GM19025 (cell line): ENCODE results near the gene PPHLN1.

ENCODE experiments used
- ATAC-seq: cut with Tn5 transposase; IDR thresholded peaks from one replicate; pipeline ENCODE4 v1.9.1; 2021; ENCODE audit warnings: mild to moderate bottlenecking, low read depth, moderate library complexity; ENCODE audit not compliant: unreplicated experiment

The PPHLN1 gene

GRCh38 chr12:42428850-42429249 lies 102.9 kb downstream of the PPHLN1 start:
- no peak for ATAC-seq

GRCh38 chr12:42432517-42433140 lies 106.7 kb downstream of the PPHLN1 start:
- no peak for ATAC-seq

- ATAC-seq = no peak
These were observed 114.6 kb downstream of the PPHLN1 start for GRCh38 chr12:42440608-42441007.

GRCh38 chr12:42442311-42442759 lies 116.4 kb downstream of the PPHLN1 start:
- ATAC-seq = no peak

- ATAC-seq = no peak
These were observed 116.9 kb downstream of the PPHLN1 start for GRCh38 chr12:42442888-42443287.

GRCh38 chr12:42444192-42444943 lies 118.4 kb downstream of the PPHLN1 start:
- no peak for ATAC-seq

- no peak for ATAC-seq
These were observed 119.9 kb downstream of the PPHLN1 start for GRCh38 chr12:42445891-42446290.

- no peak for ATAC-seq
These were observed 120.8 kb downstream of the PPHLN1 start for GRCh38 chr12:42446761-42447160.

- no peak for ATAC-seq
These were observed 121.4 kb downstream of the PPHLN1 start for GRCh38 chr12:42447371-42447786.

GRCh38 chr12:42448841-42449240 lies 122.9 kb downstream of the PPHLN1 start:
- no peak for ATAC-seq

- ATAC-seq = no peak
These were observed 124.3 kb downstream of the PPHLN1 start for GRCh38 chr12:42450248-42450647.

GRCh38 chr12:42458575-42458974 lies 132.6 kb downstream of the PPHLN1 start:
- no peak for ATAC-seq

GRCh38 chr12:42459336-42459847 lies 133.4 kb downstream of the PPHLN1 start:
- no peak for ATAC-seq

GRCh38 chr12:42462486-42462885 lies 136.5 kb downstream of the PPHLN1 start:
- no peak for ATAC-seq

- ATAC-seq = no peak
These were observed 137.7 kb downstream of the PPHLN1 start for GRCh38 chr12:42463671-42464070.

- no peak for ATAC-seq
These were observed 142.4 kb downstream of the PPHLN1 start for GRCh38 chr12:42468341-42468821.

GRCh38 chr12:42468921-42469320 lies 143.0 kb downstream of the PPHLN1 start:
- peak; percentile 1 for ATAC-seq

- peak; percentile 94 for ATAC-seq
These were observed 143.6 kb downstream of the PPHLN1 start for GRCh38 chr12:42469355-42470175.

GRCh38 chr12:42472376-42472775 lies 146.4 kb downstream of the PPHLN1 start:
- ATAC-seq = no peak

GRCh38 chr12:42473130-42473529 lies 147.2 kb downstream of the PPHLN1 start:
- ATAC-seq = no peak

GRCh38 chr12:42473561-42473960 lies 147.6 kb downstream of the PPHLN1 start:
- ATAC-seq = no peak
